Measurements from ENCODE around the gene ZNF574. TPM values are rescaled to one million over a fixed set of nuclear protein-coding genes. Genes with fewer than 3 reads are reported as not detected.
A peak's percentile ranks its signal among the peaks of the same experiment; 100 is the strongest.

The ZNF574 gene
- total RNA-seq, 1 experiment from 2014 or later, result 19.3 TPM

- DNase-seq (ENCODE audit: low read depth), result no peak
These were observed 4.9 kb downstream of the ZNF574 start for GRCh38 chr19:42080764-42081375.

- peak; percentile 38 for DNase-seq (ENCODE audit: low read depth)
These were observed 5.7 kb downstream of the ZNF574 start for GRCh38 chr19:42081584-42082203.

DNA sequence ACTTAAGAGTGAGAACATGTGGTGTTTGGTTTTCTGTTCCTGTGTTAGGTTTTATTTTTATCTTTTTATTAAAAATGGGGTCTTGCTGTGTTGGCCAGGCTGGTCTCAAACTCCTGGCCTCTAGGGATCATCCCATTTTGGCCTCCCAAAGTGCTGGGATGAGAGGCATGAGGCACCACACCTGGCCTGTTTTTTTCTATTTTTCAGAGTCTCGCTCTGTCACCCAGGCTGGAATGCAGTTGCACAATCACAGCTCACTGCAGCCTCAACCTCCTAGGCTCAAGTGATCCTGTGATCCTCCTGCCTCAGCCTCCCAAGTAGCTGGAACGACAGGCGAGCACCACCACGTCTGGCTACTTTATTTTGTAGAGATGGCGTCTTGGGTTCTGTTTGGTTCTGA, 7.6 kb downstream of the ZNF574 start:
- DNase-seq (ENCODE audit: low read depth), result no peak

DNA sequence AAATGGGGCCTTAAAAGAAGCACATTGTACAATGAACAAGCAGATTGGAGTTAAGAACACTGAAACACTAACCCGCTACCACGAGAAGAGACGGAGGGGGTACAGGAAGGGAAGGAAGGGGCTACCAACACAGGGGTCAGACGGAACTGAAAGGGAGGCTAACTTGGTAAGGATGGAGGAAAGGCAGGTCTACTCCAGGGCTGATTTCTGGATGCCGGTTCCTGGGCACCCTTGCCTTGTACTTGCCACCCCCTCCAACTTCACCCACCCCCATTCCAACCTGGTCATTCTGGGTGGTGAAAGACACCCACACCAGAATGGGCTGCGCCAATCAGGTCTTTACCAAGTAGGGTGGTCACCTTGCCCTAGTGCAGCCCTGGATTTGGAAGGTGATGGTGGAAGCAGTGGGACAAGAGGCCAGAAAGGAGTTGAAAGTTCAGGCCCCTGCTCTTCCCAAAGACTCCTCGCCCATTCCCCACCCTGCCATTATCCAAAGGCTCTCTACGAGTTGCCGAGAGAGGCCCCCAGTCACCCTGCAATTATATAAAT, 10.3 kb downstream of the ZNF574 start:
- DNase-seq (ENCODE audit: low read depth), result no peak

DNA sequence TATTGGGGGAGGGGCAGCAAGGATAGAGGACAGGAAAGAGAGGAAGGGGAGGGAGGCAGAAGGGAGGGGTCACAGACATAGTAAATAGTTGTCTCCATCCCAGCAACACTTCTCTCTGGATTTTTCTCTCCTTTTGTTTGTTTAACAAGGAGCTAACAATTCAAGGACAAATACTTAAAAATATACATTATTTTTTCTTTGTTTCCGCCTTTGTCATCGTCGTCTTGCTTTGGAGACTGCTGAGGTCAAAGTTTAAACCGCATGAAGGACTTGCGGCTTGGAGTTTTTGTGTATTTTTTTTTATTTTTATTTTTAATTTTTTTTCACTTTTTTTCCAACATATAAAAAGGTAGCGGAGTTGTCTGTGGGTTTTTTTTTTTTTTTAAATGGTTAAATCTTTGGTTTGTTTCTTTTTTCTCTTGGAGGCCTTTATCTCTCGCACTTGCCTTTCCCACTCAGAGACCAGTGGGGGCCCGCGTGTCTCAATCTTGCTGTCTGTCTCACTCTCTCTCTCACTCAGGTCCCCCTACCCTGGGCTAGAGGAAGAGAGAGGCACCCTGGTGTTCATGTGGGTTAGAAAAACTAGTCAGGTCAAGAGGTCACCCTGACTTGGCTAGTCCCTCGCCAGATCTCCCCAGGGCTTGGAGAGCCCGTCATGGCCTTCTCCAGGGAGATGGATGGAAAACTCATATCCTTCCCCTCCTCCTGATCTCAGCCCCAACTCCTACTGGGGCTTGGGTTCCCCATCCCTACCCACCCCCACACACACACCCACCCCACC, 11.0 kb downstream of the ZNF574 start:
- DNase-seq (ENCODE audit: low read depth), result no peak

- DNase-seq (ENCODE audit: low read depth), result peak; percentile 73
These were observed 12.7 kb downstream of the ZNF574 start for GRCh38 chr19:42088471-42089190.

DNA sequence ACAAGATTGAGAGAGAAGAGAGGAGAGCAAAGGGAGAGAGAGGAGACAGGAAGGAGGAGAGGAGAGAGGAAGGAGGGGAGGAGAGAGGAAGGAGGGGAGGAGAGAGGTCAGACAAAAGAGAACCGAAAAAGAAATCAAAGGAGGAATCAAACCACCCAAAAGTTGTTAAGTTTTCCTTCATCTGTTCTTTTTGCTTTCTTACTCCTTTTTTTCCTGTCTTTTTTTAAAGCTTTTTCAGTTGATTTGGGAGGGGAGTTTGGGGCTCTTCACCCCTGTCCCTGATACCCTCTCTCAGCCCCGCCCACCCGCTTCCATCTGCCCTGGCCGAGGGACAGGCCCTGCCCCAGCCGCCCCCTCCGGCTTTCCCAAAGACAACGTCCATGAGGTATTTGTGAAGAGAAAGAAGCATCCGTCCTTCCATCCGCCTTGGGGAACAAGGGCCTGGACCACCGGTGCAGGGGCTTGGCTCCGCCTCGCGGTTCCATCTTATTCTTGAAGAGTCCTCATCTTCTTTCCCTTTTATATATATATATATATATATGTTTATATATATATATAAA, 13.3 kb downstream of the ZNF574 start:
- no peak for DNase-seq (ENCODE audit: low read depth)

- no peak for DNase-seq (ENCODE audit: low read depth)
These were observed 13.8 kb downstream of the ZNF574 start for GRCh38 chr19:42089772-42090171.

DNA sequence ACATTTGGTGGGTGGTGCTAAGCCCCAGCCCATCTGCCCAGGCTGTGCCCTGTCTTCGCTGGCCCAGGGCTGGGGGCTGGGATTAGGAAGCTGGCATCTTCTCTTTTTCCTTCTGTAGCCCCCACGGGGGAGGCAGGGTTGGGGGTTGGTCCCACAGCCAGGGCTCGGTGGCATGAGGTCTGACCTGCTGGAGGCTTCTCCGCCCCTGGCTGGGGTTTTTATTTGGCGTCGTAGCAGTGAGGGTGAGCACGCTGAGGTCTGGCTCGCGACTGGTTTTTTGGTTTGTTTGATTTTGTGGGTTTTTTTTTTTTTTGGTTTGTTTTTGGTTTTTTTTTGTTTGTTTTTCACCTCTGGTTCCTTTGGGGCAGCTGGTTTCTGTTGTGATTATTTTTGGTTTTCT, 14.7 kb downstream of the ZNF574 start:
- DNase-seq (ENCODE audit: low read depth), result no peak

- no peak for DNase-seq (ENCODE audit: low read depth)
These were observed 15.3 kb downstream of the ZNF574 start for GRCh38 chr19:42091300-42091699.

DNA sequence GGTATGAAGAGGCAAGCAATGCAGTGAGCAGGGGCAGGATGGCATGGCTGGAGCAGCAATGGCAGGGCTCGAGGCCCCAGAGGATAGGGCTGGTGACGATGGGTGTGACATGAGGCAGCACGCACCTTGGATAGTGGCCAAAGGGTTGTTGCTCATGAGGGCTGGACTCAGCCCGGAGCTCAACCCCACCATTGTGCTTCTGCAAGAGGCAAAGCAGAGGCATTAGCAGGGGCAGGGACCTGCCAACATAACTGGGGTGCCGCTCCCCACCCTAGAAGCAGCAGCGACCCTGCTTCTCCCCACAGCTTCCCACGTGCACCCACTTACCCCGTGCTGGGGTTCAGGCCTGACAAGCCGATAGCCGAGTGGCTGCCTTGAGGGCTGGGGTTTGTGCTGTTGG, 15.8 kb downstream of the ZNF574 start:
- peak; percentile 57 for DNase-seq (ENCODE audit: low read depth)

DNA sequence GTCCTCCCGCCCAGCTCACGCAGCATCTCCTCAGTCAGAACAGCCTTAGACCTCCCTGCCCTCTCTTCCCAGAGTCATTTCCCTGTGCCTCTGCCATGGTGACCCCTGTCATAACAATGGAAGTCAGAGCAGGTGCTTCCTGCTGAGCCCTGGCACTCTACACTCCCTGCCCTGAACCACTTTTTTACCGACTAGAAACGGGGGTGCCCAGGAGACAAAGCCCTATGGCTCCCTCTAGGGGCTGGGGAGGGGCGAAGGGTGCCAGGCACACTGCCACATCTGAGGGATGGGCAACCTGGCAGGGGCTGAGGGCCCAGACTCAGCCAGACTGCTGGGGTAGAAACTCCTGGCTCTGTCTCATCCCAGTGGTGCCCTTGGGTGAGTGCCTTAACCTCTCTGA, 16.4 kb downstream of the ZNF574 start:
- DNase-seq (ENCODE audit: low read depth), result peak; percentile 44

GRCh38 chr19:42093505-42093904, 17.5 kb downstream of the ZNF574 start:
- no peak for DNase-seq (ENCODE audit: low read depth)

- DNase-seq (ENCODE audit: low read depth), result no peak
These were observed 18.0 kb downstream of the ZNF574 start for GRCh38 chr19:42093926-42094325.

- no peak for DNase-seq (ENCODE audit: low read depth)
These were observed 19.3 kb downstream of the ZNF574 start for GRCh38 chr19:42095142-42095813.

GRCh38 chr19:42095814-42096230, 19.9 kb downstream of the ZNF574 start:
- no peak for DNase-seq (ENCODE audit: low read depth)

DNA sequence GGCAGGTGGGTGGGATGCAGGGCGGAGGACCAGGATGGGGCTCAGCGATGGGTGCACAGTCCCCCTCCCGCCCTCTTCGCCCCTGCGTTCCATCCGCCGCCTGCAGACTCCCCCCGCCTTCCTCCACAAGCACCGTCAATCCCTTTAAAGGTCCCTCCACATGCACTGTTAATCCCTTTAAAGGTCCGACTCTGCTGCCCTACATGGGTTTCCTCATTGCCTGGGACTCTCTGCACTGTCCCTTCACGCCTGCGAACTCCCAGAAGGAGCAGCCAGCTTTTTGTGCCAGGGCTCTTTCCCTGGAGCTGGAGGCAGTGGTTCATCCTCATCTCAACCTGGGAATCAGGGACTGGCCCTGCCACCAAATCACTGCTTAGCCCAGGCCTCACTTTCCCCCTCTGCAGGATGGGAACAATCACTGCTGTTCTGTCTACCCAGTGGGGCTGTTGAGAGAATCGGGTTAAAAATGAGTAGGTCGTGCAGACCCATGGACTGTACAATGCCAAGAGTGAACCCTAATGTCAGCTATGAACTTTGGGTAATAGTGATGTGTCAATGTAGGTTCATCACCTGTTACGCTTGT, 20.4 kb downstream of the ZNF574 start:
- DNase-seq (ENCODE audit: low read depth), result no peak

DNA sequence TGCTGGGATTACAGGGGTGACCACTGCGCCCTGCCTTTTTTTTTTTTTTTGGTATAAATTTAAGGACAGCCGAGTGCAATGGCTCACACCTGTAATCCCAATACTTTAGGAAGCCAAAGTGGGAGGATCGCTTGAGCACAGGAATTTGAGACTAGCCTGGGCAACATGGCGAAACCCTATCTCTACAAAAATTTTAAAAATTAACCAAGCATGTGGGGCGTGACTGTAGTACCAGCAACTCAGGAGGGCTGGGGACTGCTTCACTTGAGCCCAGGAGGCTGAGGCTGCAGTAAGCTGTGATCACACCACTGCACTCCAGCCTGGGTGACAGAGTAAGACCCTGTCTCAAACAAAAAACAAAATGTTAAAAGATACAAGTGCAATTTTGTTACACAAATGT, 21.5 kb downstream of the ZNF574 start:
- DNase-seq (ENCODE audit: low read depth), result no peak

- no peak for DNase-seq (ENCODE audit: low read depth)
These were observed 22.8 kb downstream of the ZNF574 start for GRCh38 chr19:42098781-42099180.

- no peak for DNase-seq (ENCODE audit: low read depth)
These were observed 23.5 kb downstream of the ZNF574 start for GRCh38 chr19:42099336-42099925.
